OCI-LY7 (cell line): ENCODE measurements around the gene CUX1.

Experiments
- EZH2phosphoT487 ChIP-seq: fragments of 200-600 bp; sonication (generic); IDR thresholded peaks from 2 replicates; pipeline ENCODE4 v1.6.1; 2018; ENCODE audit warnings: low read depth, borderline replicate concordance, mild to moderate bottlenecking, mixed run types, antibody characterized with exemption, low read length, moderate library complexity, mixed read lengths
- TF ChIP-seq, protein P1 (sequence below): fragments of 200-600 bp; sonication (generic); conservative IDR thresholded peaks from 2 replicates; pipeline ENCODE4 v1.5.1; 2014; ENCODE audit warnings: mild to moderate bottlenecking, antibody characterized with exemption, low read length, moderate library complexity, mixed read lengths

DNA sequence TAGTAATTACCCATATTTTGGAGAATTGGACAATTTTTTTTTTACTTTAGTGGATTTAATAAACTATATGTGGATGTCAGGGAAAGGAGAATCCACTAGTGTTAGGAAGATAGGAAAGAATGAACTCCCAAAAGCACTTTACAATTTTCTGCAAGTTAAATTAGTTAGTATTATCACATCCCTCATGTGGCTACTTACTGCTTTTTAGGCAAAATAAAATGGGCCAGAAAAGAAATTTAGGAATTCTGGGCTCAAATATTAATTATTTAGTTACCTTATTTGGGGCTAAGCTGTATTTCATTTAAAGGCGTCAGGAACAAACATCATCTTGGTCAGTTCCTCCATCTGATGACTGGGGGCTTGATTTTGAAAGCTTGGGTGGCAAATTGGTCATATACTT, 4.8 kb upstream of the CUX1 start:
- no peak for TF ChIP-seq EZH2phosphoT487
- TF ChIP-seq, protein P1, sequence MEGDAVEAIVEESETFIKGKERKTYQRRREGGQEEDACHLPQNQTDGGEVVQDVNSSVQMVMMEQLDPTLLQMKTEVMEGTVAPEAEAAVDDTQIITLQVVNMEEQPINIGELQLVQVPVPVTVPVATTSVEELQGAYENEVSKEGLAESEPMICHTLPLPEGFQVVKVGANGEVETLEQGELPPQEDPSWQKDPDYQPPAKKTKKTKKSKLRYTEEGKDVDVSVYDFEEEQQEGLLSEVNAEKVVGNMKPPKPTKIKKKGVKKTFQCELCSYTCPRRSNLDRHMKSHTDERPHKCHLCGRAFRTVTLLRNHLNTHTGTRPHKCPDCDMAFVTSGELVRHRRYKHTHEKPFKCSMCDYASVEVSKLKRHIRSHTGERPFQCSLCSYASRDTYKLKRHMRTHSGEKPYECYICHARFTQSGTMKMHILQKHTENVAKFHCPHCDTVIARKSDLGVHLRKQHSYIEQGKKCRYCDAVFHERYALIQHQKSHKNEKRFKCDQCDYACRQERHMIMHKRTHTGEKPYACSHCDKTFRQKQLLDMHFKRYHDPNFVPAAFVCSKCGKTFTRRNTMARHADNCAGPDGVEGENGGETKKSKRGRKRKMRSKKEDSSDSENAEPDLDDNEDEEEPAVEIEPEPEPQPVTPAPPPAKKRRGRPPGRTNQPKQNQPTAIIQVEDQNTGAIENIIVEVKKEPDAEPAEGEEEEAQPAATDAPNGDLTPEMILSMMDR, result peak; percentile 58
